WTC11 (cell line): Measurements from ENCODE around the gene PRKCE.

Experiments
- ESRRA ChIP-seq: sonication (generic); formaldehyde crosslinking; IDR thresholded peaks from 2 replicates; pipeline ENCODE4 v1.8.1; 2022; ENCODE audit warnings: mild to moderate bottlenecking, missing genetic modification reagents, borderline replicate concordance
- FOXJ3 ChIP-seq: sonication (generic); formaldehyde crosslinking; IDR thresholded peaks from 2 replicates; pipeline ENCODE4 v1.9.0; 2021; ENCODE audit warnings: missing genetic modification reagents, mild to moderate bottlenecking, borderline replicate concordance
- NR2C2 ChIP-seq: sonication (generic); formaldehyde crosslinking; IDR thresholded peaks from 2 replicates; pipeline ENCODE4 v1.8.0; 2022; ENCODE audit warnings: mild to moderate bottlenecking, missing genetic modification reagents
- TF ChIP-seq, protein P1 (sequence below): sonication (generic); formaldehyde crosslinking; IDR thresholded peaks from 2 replicates; pipeline ENCODE4 v1.8.0; 2022; ENCODE audit warnings: mild to moderate bottlenecking, missing genetic modification reagents
- TF ChIP-seq, protein P2 (sequence below): fragments of 200-600 bp; IDR thresholded peaks from 2 replicates; pipeline ENCODE4 v1.8.0; 2022; ENCODE audit warnings: antibody characterized with exemption
- TF ChIP-seq, protein P3 (sequence below): sonication (generic); formaldehyde crosslinking; IDR thresholded peaks from 2 replicates; pipeline ENCODE4 v1.8.1; 2023; ENCODE audit warnings: mild to moderate bottlenecking, missing genetic modification reagents, moderate library complexity
- TF ChIP-seq, protein P4 (sequence below): sonication (generic); formaldehyde crosslinking; IDR thresholded peaks from 2 replicates; pipeline ENCODE4 v1.8.1; 2023; ENCODE audit warnings: mild to moderate bottlenecking, missing genetic modification reagents, borderline replicate concordance

DNA sequence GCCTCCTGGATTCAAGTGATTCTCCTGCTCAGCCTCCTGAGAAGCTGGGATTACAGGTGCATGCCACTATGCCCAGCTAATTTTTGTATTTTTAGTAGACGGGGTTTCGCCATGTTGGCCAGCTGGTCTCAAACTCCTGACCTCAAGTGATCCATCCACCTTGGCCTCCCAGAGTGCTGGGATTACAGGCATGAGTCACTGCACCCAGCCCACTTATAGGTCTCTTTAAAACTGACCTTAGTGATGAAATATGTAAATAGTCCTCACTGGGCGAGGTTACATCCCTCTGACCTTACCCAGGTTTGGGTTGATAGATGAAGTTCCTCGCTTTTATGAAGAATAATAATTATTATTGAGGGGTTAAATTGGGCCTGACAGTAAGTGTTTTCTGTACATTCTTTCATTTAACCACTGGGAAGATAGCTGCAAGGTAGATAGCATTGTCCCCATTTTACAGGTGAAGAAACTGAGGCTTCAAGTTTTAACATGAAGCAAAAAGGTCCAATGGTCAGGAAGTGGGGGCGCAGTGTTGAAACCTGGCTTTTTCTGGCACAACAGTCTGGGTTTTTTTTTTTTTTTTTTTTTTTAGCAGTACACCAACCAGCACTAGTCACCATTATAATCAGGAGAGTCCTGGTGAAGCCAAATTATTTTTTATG is 471.0 kb downstream of the PRKCE start:
- TF ChIP-seq, protein P1, sequence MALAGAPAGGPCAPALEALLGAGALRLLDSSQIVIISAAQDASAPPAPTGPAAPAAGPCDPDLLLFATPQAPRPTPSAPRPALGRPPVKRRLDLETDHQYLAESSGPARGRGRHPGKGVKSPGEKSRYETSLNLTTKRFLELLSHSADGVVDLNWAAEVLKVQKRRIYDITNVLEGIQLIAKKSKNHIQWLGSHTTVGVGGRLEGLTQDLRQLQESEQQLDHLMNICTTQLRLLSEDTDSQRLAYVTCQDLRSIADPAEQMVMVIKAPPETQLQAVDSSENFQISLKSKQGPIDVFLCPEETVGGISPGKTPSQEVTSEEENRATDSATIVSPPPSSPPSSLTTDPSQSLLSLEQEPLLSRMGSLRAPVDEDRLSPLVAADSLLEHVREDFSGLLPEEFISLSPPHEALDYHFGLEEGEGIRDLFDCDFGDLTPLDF (CRISPR knock-in tag) = no peak
- TF ChIP-seq FOXJ3 (no peak), ESRRA (CRISPR knock-in tag) (no peak), NR2C2 (CRISPR knock-in tag) (no peak)
- TF ChIP-seq, protein P2, sequence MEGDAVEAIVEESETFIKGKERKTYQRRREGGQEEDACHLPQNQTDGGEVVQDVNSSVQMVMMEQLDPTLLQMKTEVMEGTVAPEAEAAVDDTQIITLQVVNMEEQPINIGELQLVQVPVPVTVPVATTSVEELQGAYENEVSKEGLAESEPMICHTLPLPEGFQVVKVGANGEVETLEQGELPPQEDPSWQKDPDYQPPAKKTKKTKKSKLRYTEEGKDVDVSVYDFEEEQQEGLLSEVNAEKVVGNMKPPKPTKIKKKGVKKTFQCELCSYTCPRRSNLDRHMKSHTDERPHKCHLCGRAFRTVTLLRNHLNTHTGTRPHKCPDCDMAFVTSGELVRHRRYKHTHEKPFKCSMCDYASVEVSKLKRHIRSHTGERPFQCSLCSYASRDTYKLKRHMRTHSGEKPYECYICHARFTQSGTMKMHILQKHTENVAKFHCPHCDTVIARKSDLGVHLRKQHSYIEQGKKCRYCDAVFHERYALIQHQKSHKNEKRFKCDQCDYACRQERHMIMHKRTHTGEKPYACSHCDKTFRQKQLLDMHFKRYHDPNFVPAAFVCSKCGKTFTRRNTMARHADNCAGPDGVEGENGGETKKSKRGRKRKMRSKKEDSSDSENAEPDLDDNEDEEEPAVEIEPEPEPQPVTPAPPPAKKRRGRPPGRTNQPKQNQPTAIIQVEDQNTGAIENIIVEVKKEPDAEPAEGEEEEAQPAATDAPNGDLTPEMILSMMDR = no peak
- TF ChIP-seq, protein P3, sequence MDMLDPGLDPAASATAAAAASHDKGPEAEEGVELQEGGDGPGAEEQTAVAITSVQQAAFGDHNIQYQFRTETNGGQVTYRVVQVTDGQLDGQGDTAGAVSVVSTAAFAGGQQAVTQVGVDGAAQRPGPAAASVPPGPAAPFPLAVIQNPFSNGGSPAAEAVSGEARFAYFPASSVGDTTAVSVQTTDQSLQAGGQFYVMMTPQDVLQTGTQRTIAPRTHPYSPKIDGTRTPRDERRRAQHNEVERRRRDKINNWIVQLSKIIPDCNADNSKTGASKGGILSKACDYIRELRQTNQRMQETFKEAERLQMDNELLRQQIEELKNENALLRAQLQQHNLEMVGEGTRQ (CRISPR knock-in tag) = no peak
- TF ChIP-seq, protein P4, sequence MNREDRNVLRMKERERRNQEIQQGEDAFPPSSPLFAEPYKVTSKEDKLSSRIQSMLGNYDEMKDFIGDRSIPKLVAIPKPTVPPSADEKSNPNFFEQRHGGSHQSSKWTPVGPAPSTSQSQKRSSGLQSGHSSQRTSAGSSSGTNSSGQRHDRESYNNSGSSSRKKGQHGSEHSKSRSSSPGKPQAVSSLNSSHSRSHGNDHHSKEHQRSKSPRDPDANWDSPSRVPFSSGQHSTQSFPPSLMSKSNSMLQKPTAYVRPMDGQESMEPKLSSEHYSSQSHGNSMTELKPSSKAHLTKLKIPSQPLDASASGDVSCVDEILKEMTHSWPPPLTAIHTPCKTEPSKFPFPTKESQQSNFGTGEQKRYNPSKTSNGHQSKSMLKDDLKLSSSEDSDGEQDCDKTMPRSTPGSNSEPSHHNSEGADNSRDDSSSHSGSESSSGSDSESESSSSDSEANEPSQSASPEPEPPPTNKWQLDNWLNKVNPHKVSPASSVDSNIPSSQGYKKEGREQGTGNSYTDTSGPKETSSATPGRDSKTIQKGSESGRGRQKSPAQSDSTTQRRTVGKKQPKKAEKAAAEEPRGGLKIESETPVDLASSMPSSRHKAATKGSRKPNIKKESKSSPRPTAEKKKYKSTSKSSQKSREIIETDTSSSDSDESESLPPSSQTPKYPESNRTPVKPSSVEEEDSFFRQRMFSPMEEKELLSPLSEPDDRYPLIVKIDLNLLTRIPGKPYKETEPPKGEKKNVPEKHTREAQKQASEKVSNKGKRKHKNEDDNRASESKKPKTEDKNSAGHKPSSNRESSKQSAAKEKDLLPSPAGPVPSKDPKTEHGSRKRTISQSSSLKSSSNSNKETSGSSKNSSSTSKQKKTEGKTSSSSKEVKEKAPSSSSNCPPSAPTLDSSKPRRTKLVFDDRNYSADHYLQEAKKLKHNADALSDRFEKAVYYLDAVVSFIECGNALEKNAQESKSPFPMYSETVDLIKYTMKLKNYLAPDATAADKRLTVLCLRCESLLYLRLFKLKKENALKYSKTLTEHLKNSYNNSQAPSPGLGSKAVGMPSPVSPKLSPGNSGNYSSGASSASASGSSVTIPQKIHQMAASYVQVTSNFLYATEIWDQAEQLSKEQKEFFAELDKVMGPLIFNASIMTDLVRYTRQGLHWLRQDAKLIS = no peak
